ENCODE data around the gene ASS1. TPM values are rescaled to one million over a fixed set of nuclear protein-coding genes. Genes with fewer than 3 reads are reported as not detected.

The ASS1 gene
- total RNA-seq, 1 donor from 2014 or later, result 71.3 TPM

DNA sequence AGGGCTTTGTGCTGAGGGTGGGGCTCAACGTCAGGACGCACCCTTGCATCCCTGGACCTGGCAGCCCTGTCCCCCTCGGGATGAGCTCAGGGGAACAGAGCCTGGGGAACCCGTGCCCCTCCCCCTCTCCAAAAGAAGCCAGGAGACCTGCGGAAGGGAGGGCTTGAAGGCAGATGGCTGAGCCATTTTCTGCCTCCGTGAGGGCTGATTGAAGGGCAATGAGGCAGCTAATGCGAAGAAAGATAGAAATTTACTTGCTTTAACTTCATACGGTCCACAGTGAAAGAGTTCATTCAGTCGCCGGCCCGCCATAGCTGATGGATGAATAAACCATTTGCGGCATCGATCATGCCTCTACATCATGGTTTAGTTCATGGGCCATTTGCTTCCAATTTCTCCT is 28.8 kb downstream of the ASS1 start:
- Histone ChIP-seq H3K36me3 (peaks cover 46% of the 10 kb centered on the region), H3K9me3 (replicated peaks) (no peaks in the 10 kb centered on the region), H3K4me3 (no peak overlapping the region), H3K4me1 (no peaks in the 10 kb centered on the region), H3K27me3 (ENCODE audit: low read depth) (no peaks in the 10 kb centered on the region), H3K27ac (replicated peaks) (no peak overlapping the region)
- TF ChIP-seq, protein P1, sequence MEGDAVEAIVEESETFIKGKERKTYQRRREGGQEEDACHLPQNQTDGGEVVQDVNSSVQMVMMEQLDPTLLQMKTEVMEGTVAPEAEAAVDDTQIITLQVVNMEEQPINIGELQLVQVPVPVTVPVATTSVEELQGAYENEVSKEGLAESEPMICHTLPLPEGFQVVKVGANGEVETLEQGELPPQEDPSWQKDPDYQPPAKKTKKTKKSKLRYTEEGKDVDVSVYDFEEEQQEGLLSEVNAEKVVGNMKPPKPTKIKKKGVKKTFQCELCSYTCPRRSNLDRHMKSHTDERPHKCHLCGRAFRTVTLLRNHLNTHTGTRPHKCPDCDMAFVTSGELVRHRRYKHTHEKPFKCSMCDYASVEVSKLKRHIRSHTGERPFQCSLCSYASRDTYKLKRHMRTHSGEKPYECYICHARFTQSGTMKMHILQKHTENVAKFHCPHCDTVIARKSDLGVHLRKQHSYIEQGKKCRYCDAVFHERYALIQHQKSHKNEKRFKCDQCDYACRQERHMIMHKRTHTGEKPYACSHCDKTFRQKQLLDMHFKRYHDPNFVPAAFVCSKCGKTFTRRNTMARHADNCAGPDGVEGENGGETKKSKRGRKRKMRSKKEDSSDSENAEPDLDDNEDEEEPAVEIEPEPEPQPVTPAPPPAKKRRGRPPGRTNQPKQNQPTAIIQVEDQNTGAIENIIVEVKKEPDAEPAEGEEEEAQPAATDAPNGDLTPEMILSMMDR (IDR thresholded peaks at IDR 0.05; ENCODE audit: borderline replicate concordance), result no peak
- intact Hi-C loops (cut with micrococcal nuclease), result no loop called here
- DNase-seq, result no peak

DNA sequence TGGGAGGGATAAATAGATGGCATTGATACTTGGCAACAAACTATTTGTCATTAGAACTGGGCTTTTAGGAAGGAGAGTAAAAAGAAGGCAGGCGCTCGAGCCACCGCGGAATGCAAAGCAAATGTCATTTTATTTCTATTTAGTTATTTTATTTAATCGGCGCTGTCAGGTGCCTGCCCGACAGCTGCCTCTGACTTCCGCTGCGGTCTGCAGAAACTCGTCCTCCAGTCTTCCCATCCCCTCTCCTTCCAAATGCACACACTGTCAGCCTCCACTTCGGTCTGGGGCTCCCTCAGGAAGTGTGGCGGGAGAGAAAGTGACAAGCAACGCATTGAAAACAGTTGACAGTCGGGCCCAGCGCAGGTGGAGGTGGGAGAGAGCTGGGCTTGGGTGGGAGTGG is 29.3 kb downstream of the ASS1 start:
- Histone ChIP-seq H3K4me1 (no peaks in the 10 kb centered on the region), H3K27me3 (ENCODE audit: low read depth) (no peaks in the 10 kb centered on the region), H3K27ac (replicated peaks) (no peak overlapping the region), H3K4me3 (no peak overlapping the region), H3K36me3 (peaks cover 46% of the 10 kb centered on the region), H3K9me3 (replicated peaks) (no peaks in the 10 kb centered on the region)
- TF ChIP-seq, protein P1 (IDR thresholded peaks at IDR 0.05; ENCODE audit: borderline replicate concordance), result no peak
- intact Hi-C loops (cut with micrococcal nuclease), result no loop called here
- no peak for DNase-seq

DNA sequence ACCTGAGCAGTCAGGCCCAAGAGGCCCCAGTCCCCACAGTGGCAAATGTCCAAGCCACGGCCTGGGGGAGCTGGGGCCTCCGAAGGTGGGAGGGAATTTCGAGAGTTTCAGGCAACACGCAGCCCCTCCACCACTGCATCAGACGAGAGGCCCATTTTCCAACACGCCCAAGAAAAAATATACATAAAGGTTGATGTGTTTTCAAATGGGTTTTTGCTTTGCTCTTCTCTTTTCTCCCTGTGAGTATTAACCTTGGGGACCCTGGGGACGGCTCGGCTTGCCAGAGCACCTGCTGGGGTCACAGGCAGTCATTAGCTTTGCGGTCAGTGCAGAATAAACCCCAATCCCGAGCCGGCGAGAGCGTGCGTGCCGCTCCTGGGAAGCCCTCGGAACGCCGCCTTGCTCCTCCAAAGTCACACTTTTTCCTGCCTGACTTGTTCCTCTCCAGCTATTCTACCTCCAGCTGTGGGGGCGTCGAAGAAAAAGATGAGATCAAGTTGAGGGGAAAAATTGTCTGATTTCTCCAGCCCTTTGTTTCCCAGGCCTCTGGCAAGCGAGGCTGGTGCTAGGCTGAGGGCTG is 31.5 kb downstream of the ASS1 start:
- no peak overlapping the region for H3K27ac ChIP-seq (replicated peaks)
- H3K27me3 ChIP-seq (ENCODE audit: low read depth), result no peaks in the 10 kb centered on the region
- no peaks in the 10 kb centered on the region for H3K4me1 ChIP-seq
- DNase-seq, result no peak
- TF ChIP-seq, protein P1 (IDR thresholded peaks at IDR 0.05; ENCODE audit: borderline replicate concordance), result no peak
- no peaks in the 10 kb centered on the region for H3K9me3 ChIP-seq (replicated peaks)
- no peak overlapping the region for H3K4me3 ChIP-seq
- peaks cover 52% of the 10 kb centered on the region for H3K36me3 ChIP-seq
- intact Hi-C loops (cut with micrococcal nuclease), result no loop called here

DNA sequence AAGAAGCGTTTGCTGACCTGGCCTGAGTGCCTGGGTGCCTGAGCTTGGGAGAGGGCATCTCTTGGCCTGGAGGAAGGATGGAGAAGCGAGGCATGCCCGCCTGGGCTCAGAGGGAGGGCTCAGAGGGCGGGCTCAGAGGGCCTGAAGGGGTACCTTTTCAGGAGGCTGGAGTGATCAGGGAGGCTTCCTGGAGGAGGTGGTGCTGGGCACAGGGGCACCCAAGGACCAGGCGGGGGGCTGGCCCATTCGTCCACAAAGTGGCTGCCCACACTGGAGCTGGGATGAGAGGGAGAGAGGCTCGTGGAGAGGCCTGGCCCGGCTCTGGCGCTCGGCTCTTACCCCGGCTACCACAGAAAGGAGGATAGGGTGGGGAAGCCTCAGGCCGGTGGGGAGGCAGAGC is 32.8 kb downstream of the ASS1 start:
- Histone ChIP-seq H3K27me3 (ENCODE audit: low read depth) (no peaks in the 10 kb centered on the region), H3K36me3 (peaks cover 45% of the 10 kb centered on the region), H3K4me3 (no peak overlapping the region), H3K27ac (replicated peaks) (no peak overlapping the region), H3K9me3 (replicated peaks) (no peaks in the 10 kb centered on the region), H3K4me1 (no peaks in the 10 kb centered on the region)
- intact Hi-C loops (cut with micrococcal nuclease), result no loop called here
- TF ChIP-seq, protein P1 (IDR thresholded peaks at IDR 0.05; ENCODE audit: borderline replicate concordance), result no peak
- DNase-seq, result no peak

DNA sequence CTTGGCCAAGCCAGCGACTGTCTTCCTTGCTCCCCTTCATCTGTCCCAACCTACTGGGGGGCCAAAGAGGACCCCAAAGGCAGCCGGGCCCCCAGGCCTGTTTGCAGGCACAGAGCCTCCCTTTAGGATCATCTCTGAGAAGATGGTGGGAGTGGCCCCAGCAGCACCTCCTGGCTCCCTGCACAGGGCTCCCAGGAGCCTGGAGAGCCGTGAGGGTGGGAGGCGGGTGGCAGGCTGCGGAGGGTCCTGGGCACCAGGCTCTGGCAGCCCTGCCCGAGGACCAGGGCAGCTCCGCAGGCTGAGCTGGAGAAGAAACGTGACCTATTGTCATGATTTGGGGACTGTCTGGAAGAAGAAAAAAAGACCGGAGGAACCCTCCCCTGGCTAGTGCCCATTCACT is 33.4 kb downstream of the ASS1 start:
- Histone ChIP-seq H3K27ac (replicated peaks) (no peak overlapping the region), H3K27me3 (ENCODE audit: low read depth) (no peaks in the 10 kb centered on the region), H3K4me3 (no peak overlapping the region), H3K36me3 (peaks cover 45% of the 10 kb centered on the region), H3K4me1 (no peaks in the 10 kb centered on the region), H3K9me3 (replicated peaks) (no peaks in the 10 kb centered on the region)
- intact Hi-C loops (cut with micrococcal nuclease), result no loop called here
- TF ChIP-seq, protein P1 (IDR thresholded peaks at IDR 0.05; ENCODE audit: borderline replicate concordance), result no peak
- DNase-seq, result no peak
